GM18520 (cell line): ENCODE measurements around the gene AQP12A.
"Not testable (repeated sequence)": the region's sequence is repeated elsewhere in the genome, so short reads cannot be mapped to it uniquely, and the experiment has no call there.

Experiments
- ATAC-seq: cut with Tn5 transposase; IDR thresholded peaks from one replicate; pipeline ENCODE4 v1.9.1; 2021; ENCODE audit not compliant: unreplicated experiment

The AQP12A gene

DNA sequence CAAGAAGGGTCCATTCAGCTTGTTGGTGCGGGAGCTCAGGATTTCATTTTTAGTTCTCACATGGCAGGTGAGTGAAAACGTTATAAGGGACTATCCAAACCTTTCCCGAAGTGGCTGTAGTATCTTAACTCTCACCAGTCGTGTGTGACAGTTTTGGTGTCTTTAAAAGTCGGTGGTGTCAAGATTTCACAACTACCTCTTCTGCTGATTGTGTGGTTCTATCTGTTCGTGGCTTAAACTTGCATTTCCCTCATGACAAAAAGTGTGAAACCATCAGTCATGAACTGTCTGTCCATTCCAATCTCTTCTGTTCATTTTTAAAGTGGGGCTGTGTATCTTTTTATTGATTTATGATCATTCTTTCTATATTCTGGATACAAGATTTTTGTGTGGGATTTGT lies 5.2 kb upstream of the AQP12A start:
- ATAC-seq: no peak

DNA sequence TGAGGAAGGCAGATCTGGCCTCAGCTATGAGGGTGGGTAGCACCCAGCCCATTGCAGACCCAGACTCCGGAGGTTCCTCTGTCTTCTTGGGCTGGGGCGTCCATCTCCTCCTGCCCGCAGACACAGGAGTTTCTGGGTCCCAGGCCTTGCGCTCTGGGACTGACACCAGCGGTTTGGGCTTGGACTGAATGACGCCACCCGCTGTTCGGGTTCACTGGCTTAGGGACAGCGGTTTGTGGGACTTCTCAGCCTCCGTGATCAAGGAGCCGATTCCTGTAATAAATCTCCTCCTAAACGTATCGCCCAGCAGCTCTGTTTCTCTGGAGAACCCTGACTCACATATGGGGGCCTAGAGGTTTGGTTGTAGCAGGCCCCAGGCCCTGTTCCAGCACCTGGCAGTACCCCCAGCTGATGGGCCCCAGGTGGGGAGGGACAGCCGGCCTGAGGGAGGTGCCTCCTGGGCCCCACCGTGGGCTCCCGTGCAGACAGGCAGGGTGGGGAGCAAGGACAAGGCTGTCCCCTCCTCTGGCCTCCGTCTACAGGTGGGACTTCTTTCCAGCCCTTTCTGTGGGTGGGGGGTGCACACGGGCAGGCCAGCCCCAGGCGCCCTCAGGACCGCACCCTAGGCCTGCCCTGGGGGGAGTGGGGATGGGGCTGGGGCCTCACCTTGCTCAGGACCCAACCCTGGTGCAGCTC lies 4.5 kb upstream of the AQP12A start:
- ATAC-seq: no peak

GRCh38 chr2:240687741-240688552 lies 3.7 kb upstream of the AQP12A start:
- no peak for ATAC-seq

- no peak for ATAC-seq
Observed at GRCh38 chr2:240688553-240688919, 3.1 kb upstream of the AQP12A start.

DNA sequence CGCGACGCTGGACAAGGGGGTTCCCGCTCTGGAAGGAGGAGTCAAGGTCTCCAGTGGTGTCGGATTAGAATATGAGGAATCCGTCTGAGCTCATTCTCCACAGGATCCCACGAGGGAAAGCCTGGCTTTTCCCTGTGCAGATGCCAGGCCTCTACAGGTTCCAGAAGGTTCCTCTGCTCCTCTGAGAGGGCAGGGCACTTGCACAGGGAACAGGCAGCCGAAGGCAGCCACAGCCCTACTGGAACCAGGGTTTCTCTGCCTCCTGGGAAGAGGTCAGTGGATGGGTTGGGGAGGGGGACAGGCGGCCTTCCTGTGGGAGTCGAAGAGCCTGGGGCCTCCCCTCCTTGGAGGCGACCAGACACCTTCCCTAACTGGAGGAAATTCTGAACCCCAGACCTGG lies 1.7 kb upstream of the AQP12A start:
- ATAC-seq: no peak

GRCh38 chr2:240690421-240691074 lies 1.1 kb upstream of the AQP12A start:
- ATAC-seq: not testable (repeated sequence)

DNA sequence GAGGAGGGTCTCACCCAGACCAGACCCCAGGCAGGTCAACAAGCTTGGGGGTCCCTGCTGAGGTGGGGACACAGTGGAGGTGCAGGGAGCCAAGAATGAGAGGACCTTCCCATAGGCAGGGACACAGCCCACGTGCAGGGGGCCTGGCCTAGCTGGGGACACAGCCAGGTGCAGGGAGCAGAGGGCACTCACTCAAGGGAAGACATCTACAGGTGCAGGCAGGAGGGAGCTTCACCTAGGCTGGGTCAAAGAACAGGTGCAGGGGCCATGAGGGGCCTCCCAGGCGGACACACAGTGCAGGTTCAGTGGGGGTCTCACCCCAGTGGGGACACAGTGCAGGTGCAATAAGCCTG lies 615 bp upstream of the AQP12A start:
- not testable (repeated sequence) for ATAC-seq

GRCh38 chr2:240692583-240693561 lies 1.2 kb downstream of the AQP12A start:
- not testable (repeated sequence) for ATAC-seq

DNA sequence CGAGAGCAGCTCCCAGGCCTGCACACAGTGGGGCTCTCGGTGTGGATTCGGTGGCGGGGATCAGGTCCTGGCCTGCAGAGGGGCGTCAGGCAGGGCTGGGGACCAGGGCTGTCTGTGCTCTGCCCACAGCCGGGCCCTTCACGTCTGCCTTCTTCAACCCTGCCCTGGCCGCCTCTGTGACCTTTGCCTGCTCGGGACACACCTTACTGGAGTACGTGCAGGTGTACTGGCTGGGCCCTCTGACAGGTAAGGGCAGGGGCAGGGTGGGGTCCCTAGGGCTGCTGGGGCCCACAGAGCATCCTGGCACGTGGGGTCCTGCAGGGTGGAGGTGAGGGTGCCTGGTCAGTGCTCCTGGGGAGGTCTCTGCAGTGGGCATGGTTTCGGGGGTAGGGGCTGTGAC lies 2.6 kb downstream of the AQP12A start:
- ATAC-seq: not testable (repeated sequence)

DNA sequence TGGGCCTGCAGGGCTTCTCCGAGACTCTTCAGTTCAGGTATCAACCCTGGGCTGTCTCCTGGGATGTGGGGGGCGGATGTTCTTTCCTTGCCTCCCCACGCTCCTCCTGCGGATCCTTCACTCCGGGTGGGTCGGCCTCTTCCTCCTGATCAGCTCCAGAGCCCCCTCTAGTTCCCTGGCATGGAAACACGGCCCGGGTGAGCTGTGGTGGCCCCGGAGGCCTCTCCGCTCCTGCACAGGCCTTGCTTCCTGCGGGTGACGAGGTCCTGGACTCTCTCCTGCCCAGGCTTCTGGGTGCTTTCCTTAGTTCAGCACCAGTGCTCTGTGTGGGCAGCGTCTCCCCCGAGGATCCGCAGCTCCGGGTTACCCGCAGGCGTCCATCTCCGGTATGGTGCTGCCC lies 3.9 kb downstream of the AQP12A start:
- not testable (repeated sequence) for ATAC-seq

- not testable (repeated sequence) for ATAC-seq
Observed at GRCh38 chr2:240696469-240696868, 4.8 kb downstream of the AQP12A start.

GRCh38 chr2:240698852-240699561 lies 7.3 kb downstream of the AQP12A start:
- ATAC-seq: not testable (repeated sequence)

DNA sequence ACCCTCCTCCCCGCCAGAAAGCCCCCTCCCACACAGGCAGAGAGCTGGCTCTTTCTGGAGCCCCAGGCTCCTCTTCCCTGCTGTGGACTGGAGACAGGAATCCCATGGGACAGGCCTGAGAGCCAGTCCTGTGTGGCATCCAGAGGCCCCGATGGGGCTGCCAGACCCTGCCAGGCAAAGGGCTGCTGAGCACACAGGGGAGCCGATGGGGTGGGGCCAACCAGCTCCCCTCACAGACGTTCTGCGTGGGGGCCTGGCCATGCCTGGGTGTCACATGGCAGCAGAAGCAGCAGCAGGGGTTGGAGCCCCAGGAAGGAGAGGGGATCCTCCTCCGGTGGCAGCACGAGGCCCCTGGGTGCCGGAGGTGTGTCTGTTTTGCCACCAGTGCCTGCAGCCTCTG lies 8.2 kb downstream of the AQP12A start:
- ATAC-seq: not testable (repeated sequence)

DNA sequence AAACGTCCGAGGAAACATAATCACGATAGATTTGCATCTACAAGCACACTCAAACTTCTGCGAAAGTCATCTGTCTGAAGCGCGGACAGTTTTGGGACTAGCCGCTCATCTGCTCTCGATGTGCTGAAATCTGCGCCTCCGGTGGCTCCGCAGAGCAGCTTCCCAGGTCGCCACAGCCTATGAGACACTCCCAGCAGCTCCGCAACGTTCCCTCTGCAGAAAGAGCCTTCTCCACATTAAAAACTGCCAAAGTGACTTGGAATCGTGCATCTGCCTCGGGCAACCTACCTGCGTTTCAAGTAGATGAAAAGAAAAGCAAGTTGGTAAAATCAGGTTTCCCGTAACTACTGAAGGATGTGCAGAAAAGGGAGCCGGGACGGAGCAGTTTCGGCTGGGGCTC lies 8.9 kb downstream of the AQP12A start:
- ATAC-seq: not testable (repeated sequence)

GRCh38 chr2:240701091-240701735 lies 9.5 kb downstream of the AQP12A start:
- no peak for ATAC-seq

- ATAC-seq: no peak
Observed at GRCh38 chr2:240701736-240702639, 10.3 kb downstream of the AQP12A start.

GRCh38 chr2:240702640-240703011 lies 11.0 kb downstream of the AQP12A start:
- no peak for ATAC-seq

GRCh38 chr2:240703417-240704341 lies 12.0 kb downstream of the AQP12A start:
- no peak for ATAC-seq
